Tibial nerve (tissue), 4 donors: ENCODE measurements around the gene NEDD4L.

Source experiments
- CTCF ChIP-seq, 5 experiments: fragments of 200-600 bp in 3 of 5; fragments of 450-650 bp in 2 of 5; sonication (generic) in 3 of 5; IDR thresholded peaks; one replicate each; pipeline ENCODE4 v1.5.1; 2016 to 2019; ENCODE audit warnings: antibody characterized with exemption in 5 of 5, mild to moderate bottlenecking in 3 of 5, moderate library complexity in 2 of 5
- EP300 ChIP-seq, 2 donors: sonication (generic); formaldehyde crosslinking; IDR thresholded peaks; one replicate each; pipeline ENCODE4 v1.6.1; 2017; ENCODE audit warnings: antibody characterized with exemption in 2 of 2, mild to moderate bottlenecking in 1 of 2
- POLR2A ChIP-seq, 2 donors: fragments of 450-650 bp; IDR thresholded peaks; one replicate each; pipeline ENCODE4 v1.6.1; 2017; ENCODE audit warnings: antibody characterized with exemption in 2 of 2, mild to moderate bottlenecking in 2 of 2, moderate library complexity in 2 of 2

GRCh38 chr18:58391932-58392323 is 347.9 kb downstream of the NEDD4L start:
- no peak for TF ChIP-seq CTCF (IDR thresholded peaks at IDR 0.05)
- TF ChIP-seq POLR2A (IDR thresholded peaks at IDR 0.05), result no peak
- TF ChIP-seq EP300 (IDR thresholded peaks at IDR 0.05), result no peak
